DND-41 (cell line): ENCODE results near the gene IKZF2.

Experiments used
- EZH2 ChIP-seq: IDR thresholded peaks from 3 replicates; pipeline ENCODE4 v1.6.1; 2012; ENCODE audit warnings: borderline replicate concordance, low read depth, mild to moderate bottlenecking, moderate library complexity, low read length, inconsistent platforms; ENCODE audit not compliant: severe bottlenecking
- TF ChIP-seq, protein P1 (sequence below): IDR thresholded peaks from 2 replicates; pipeline ENCODE4 v1.5.1; 2012; ENCODE audit warnings: borderline replicate concordance, low read length, moderate library complexity, mild to moderate bottlenecking; ENCODE audit not compliant: poor library complexity, severe bottlenecking; ENCODE audit errors: extremely low read depth

DNA sequence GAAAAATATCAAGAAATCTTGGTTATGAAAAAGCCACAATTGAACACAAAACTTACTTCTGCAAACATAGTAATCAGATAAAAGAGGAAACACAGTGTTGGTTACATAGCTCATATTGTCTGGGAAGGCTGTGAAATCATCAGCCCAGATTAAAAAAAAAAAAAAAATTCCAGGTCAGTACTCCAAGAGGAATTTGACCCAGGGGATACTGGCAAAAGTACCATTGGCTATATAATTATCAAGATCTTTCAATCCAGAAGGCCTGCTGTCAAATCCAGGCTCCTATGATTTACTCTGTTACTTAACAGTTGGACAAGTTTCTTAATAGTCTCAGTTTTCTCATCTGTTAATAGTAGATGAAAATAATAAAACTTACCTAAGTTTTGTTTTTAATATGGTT is 12.9 kb upstream of the IKZF2 start:
- TF ChIP-seq, protein P1, sequence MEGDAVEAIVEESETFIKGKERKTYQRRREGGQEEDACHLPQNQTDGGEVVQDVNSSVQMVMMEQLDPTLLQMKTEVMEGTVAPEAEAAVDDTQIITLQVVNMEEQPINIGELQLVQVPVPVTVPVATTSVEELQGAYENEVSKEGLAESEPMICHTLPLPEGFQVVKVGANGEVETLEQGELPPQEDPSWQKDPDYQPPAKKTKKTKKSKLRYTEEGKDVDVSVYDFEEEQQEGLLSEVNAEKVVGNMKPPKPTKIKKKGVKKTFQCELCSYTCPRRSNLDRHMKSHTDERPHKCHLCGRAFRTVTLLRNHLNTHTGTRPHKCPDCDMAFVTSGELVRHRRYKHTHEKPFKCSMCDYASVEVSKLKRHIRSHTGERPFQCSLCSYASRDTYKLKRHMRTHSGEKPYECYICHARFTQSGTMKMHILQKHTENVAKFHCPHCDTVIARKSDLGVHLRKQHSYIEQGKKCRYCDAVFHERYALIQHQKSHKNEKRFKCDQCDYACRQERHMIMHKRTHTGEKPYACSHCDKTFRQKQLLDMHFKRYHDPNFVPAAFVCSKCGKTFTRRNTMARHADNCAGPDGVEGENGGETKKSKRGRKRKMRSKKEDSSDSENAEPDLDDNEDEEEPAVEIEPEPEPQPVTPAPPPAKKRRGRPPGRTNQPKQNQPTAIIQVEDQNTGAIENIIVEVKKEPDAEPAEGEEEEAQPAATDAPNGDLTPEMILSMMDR: no peak
- TF ChIP-seq EZH2: no peak
